HUES64 (cell line): ENCODE data around the gene LGR4.
A peak's percentile ranks its signal among the peaks of the same experiment; 100 is the strongest.

Source experiments
- H3K27ac ChIP-seq: 2 replicates; pipeline ENCODE4 v1.7.0; 2013; ENCODE audit warnings: low read depth, low read length, inconsistent platforms
- H3K27me3 ChIP-seq: 2 replicates; pipeline ENCODE4 v1.6.1; 2013; ENCODE audit warnings: mild to moderate bottlenecking, low read length; ENCODE audit not compliant: insufficient read depth
- H3K36me3 ChIP-seq: 2 replicates; pipeline ENCODE4 v1.6.1; 2013; ENCODE audit warnings: mild to moderate bottlenecking, low read length; ENCODE audit not compliant: insufficient read depth
- H3K4me1 ChIP-seq: 2 replicates; pipeline ENCODE4 v1.6.1; 2013; ENCODE audit warnings: mild to moderate bottlenecking, low read length, moderate library complexity; ENCODE audit not compliant: insufficient read depth
- H3K4me3 ChIP-seq: 2 replicates; pipeline ENCODE4 v1.5.1; 2013; ENCODE audit warnings: mild to moderate bottlenecking, low read length, moderate library complexity
- H3K9ac ChIP-seq: 2 replicates; pipeline ENCODE4 v1.6.1; 2013; ENCODE audit warnings: mild to moderate bottlenecking, low read depth, low read length
- H3K9me3 ChIP-seq: 2 replicates; pipeline ENCODE4 v1.6.1; 2013; ENCODE audit warnings: low read depth, low read length; ENCODE audit not compliant: insufficient read depth
- WGBS: fragments of 150-250, 120-280 bp; methylation state at CpG from one replicate; pipeline ENCODE4 v1.1.7; 2013; ENCODE audit warnings: missing lambda C conversion rate; 5-methylcytosine and 5-hydroxymethylcytosine counted together

The LGR4 gene

GRCh38 chr11:27485930-27486773 lies 13.6 kb upstream of the LGR4 start:
- no peak overlapping the region for H3K27ac ChIP-seq
- 44% methylated on average over 4 of the region's 4 CpGs for WGBS

GRCh38 chr11:27482793-27483192 lies 10.2 kb upstream of the LGR4 start:
- 80% methylated on average over 2 of the region's 2 CpGs for WGBS
- Histone ChIP-seq H3K27me3 (no peaks in the 10 kb centered on the region), H3K36me3 (no peaks in the 10 kb centered on the region), H3K9ac (no peak overlapping the region), H3K4me3 (no peak overlapping the region), H3K9me3 (no peaks in the 10 kb centered on the region), H3K27ac (no peak overlapping the region), H3K4me1 (peaks cover 7% of the 10 kb centered on the region; the same call in 1 of the 2 replicates)

More at GRCh38 chr11:27485930-27486773, 13.6 kb upstream of the LGR4 start:
- no peak overlapping the region for H3K4me3 ChIP-seq
- H3K4me1 ChIP-seq, result peaks cover 7% of the 10 kb centered on the region; the same call in 1 of the 2 replicates
- H3K36me3 ChIP-seq, result peaks cover 11% of the 10 kb centered on the region
- no peak overlapping the region for H3K9ac ChIP-seq
- H3K27me3 ChIP-seq, result no peaks in the 10 kb centered on the region
- H3K9me3 ChIP-seq, result 0 out of 2 replicates have a peak, but pooled peaks cover 2% of the 10 kb centered on the region

GRCh38 chr11:27481992-27482391 lies 9.4 kb upstream of the LGR4 start:
- Histone ChIP-seq H3K27ac (no peak overlapping the region), H3K9ac (no peak overlapping the region), H3K9me3 (no peaks in the 10 kb centered on the region), H3K27me3 (no peaks in the 10 kb centered on the region), H3K4me1 (peaks cover 7% of the 10 kb centered on the region; the same call in 1 of the 2 replicates), H3K36me3 (no peaks in the 10 kb centered on the region), H3K4me3 (no peak overlapping the region)
- no CpG with 5 or more reads among the region's 4 CpGs for WGBS

DNA sequence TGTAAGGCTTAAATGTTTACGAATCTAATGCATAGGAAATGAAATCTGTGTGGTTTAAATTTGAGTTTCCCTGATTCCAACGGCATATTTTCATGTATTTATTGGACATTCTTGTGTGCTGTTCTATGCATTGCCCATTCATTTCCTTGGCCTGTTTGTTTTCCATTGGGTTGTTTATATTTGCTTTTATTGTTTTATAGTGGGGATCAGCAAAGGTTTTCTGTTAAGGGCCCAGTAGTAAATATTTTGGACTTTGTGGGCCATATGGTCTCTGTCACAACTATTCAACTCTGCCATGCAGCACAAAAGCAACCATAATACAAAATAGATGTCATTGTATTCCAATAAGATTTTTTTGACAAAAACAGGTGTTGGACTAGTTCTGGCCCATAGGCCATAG lies 5.2 kb upstream of the LGR4 start:
- Histone ChIP-seq H3K27me3 (no peaks in the 10 kb centered on the region), H3K36me3 (no peaks in the 10 kb centered on the region), H3K4me1 (peaks cover 8% of the 10 kb centered on the region; the same call in 1 of the 2 replicates), H3K27ac (no peak overlapping the region), H3K9ac (no peak overlapping the region), H3K4me3 (no peak overlapping the region), H3K9me3 (no peaks in the 10 kb centered on the region)
- 96% methylated on average over 2 of the region's 2 CpGs for WGBS

GRCh38 chr11:27477243-27477642 lies 4.7 kb upstream of the LGR4 start:
- H3K27ac ChIP-seq, result no peak overlapping the region
- no peaks in the 10 kb centered on the region for H3K36me3 ChIP-seq
- peaks cover 5% of the 10 kb centered on the region; the same call in 1 of the 2 replicates for H3K4me1 ChIP-seq
- H3K9ac ChIP-seq, result no peak overlapping the region
- H3K27me3 ChIP-seq, result no peaks in the 10 kb centered on the region
- H3K9me3 ChIP-seq, result no peaks in the 10 kb centered on the region
- H3K4me3 ChIP-seq, result no peak overlapping the region

DNA sequence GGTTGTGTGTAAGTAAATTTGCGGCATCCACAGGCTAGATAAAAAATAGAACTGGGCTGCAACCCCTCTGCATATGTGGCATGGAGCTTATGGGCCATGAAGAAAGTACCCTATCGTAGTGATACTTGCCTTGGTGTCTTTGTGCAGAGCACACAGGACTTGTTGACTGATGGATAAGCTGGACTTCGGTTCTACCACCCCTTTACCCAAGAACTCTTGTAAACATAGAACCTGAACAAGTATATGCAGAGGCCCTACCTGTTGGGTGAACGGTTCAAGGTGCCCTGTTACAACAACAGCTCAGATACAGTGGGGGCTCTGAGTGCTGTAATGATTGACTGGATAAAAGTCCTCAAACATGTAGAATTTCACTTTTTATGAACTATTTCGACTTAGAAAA lies 3.0 kb upstream of the LGR4 start:
- no peak overlapping the region for H3K4me3 ChIP-seq
- H3K4me1 ChIP-seq, result peaks cover 5% of the 10 kb centered on the region; the same call in 1 of the 2 replicates
- H3K27ac ChIP-seq, result no peak overlapping the region
- no peaks in the 10 kb centered on the region for H3K9me3 ChIP-seq
- H3K27me3 ChIP-seq, result no peaks in the 10 kb centered on the region
- 94% methylated on average over 5 of the region's 5 CpGs for WGBS
- H3K9ac ChIP-seq, result no peak overlapping the region
- no peaks in the 10 kb centered on the region for H3K36me3 ChIP-seq

DNA sequence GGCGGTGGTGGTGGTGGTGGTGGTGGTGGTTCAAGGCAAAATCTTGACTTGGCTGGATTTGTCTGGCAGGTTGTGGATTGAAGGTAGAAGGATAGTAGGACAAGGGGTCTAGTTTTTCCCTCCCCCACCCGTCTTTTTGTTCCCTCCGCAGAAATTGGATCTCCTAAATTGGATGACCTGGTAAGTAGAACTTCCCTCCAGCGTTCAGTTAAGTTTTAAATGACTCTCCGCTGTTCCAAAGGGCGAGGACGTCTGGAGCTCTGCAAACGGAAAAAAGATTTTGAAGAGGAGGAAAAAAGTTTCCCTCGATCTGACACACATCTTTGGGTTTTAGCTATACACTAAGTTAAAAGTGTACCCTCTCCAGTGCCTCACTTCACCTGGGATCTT lies 422 bp upstream of the LGR4 start:
- no peaks in the 10 kb centered on the region for H3K36me3 ChIP-seq
- 27% methylated on average over 7 of the region's 9 CpGs for WGBS
- no peaks in the 10 kb centered on the region for H3K27me3 ChIP-seq
- H3K9me3 ChIP-seq, result no peaks in the 10 kb centered on the region
- H3K4me3 ChIP-seq, result peak overlapping the region; percentile 95
- peak overlapping the region; percentile 5; the same call in 1 of the 2 replicates for H3K27ac ChIP-seq
- 0 out of 2 replicates have a peak overlapping the region, but pooled peaks have one; percentile 6 for H3K9ac ChIP-seq
- H3K4me1 ChIP-seq, result peaks cover 30% of the 10 kb centered on the region

DNA sequence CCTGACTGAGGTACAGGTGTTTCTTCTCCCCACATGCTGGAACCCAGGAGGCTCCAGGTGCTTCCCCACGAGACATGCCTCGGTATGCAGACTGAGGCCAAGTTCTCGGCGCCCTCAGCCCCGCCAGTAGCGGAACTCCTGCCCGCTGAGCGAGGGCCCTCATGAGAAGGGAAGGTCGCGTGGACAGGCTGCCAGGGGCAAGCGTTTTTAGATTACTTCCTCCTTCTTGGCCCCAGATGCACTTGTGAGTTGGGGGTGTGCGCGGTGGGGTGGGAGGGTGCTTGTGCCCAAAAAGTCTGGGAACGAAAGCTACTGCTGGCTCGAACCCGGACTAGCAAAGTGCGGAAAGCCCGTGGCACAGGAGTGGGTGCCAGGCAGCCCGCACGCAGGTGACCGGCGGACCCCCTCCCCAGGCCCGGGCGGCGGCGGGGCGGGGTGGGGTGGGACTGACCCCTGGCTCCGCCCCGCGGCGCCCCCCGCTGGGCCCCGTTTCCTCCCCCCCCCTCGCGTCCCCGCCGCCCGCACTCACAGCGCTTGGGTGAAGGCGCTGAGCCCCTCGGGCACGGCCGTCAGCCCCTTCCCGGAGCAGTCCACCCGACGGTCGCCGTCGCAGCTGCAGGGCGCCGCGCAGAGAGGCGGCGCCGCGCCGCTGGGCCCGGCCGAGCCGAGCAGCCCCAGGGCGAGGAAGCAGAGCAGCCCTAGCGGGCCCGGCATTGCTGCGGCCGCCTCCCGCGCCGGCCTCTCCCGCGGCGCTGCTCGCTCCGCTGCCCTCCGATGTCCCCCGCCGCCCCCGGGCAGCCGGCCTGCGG lies 797 bp downstream of the LGR4 start:
- Histone ChIP-seq H3K4me3 (peak overlapping the region; percentile 95), H3K36me3 (no peaks in the 10 kb centered on the region), H3K27me3 (no peaks in the 10 kb centered on the region), H3K27ac (peak overlapping the region; percentile 92; the same call in 1 of the 2 replicates), H3K4me1 (peaks cover 35% of the 10 kb centered on the region), H3K9me3 (no peaks in the 10 kb centered on the region), H3K9ac (peak overlapping the region; percentile 89)
- WGBS, result under 1% methylated on average over 79 of the region's 79 CpGs

GRCh38 chr11:27470826-27471588 lies 1.6 kb downstream of the LGR4 start:
- no peaks in the 10 kb centered on the region for H3K36me3 ChIP-seq
- H3K9me3 ChIP-seq, result no peaks in the 10 kb centered on the region
- H3K4me1 ChIP-seq, result peaks cover 41% of the 10 kb centered on the region
- no peak overlapping the region for H3K27ac ChIP-seq
- 4% methylated on average over 21 of the region's 21 CpGs for WGBS
- H3K27me3 ChIP-seq, result no peaks in the 10 kb centered on the region
- peak overlapping the region; percentile 73 for H3K9ac ChIP-seq
- peak overlapping the region; percentile 95 for H3K4me3 ChIP-seq

GRCh38 chr11:27470166-27470565 lies 2.4 kb downstream of the LGR4 start:
- no peaks in the 10 kb centered on the region for H3K9me3 ChIP-seq
- peak overlapping the region; percentile 3 for H3K9ac ChIP-seq
- H3K27ac ChIP-seq, result no peak overlapping the region
- peak overlapping the region; percentile 95 for H3K4me3 ChIP-seq
- H3K27me3 ChIP-seq, result no peaks in the 10 kb centered on the region
- peaks cover 49% of the 10 kb centered on the region for H3K4me1 ChIP-seq
- WGBS, result 39% methylated on average over 3 of the region's 3 CpGs
- no peaks in the 10 kb centered on the region for H3K36me3 ChIP-seq
